A549 (cell line): ENCODE data around the gene TPRG1. TPM values are rescaled to one million over a fixed set of nuclear protein-coding genes. Genes with fewer than 3 reads are reported as not detected.

Source experiments
- ATAC-seq, 2 experiments: fragments of 200-7000 bp in 1 of 2; fragments of >200 bp in 1 of 2; cut with Nextera tagmentation in 1 of 2; cut with Tn5 transposase in 1 of 2; 3 replicates each; pipeline versions ENCODE4 v1.8.0 to v1.9.1; 2018 to 2020; ENCODE audit warnings: mild to moderate bottlenecking in 1 of 2, moderate library complexity in 1 of 2
- CTCF ChIA-PET: fragments of 300-600 bp; sonication (Branson Sonifier 250); formaldehyde crosslinking; extraction: SDS; loops from one replicate; lab custom pipeline; 2021; ENCODE audit warnings: antibody characterized with exemption, inconsistent platforms; lab: Yijun Ruan, JAX
- POLR2A ChIA-PET: fragments of 350-600 bp; formaldehyde crosslinking; extraction: SDS; loops from one replicate; lab custom pipeline; 2021; ENCODE audit warnings: antibody characterized with exemption, inconsistent platforms; lab: Yijun Ruan, JAX
- DNase-seq, 2 experiments: peaks; one replicate each; pipeline versions ENCODE4 v3.0.0 to v3.0.0-alpha.2; 2011 to 2016; ENCODE audit warnings: low read depth in 1 of 2, low spot score in 1 of 2
- FAIRE-seq: peaks from 2 replicates; lab custom pipeline; 2011; peaks lifted over from hg19 to GRCh38; lab: Jason Lieb, UNC
- H3K27ac ChIP-seq, 2 experiments: fragments of >200 bp; sonication (Bioruptor Twin); formaldehyde crosslinking; 3 replicates each; pipeline ENCODE4 v1.5.1; 2016 to 2017
- H3K4me1 ChIP-seq: fragments of >200 bp; sonication (Bioruptor Twin); formaldehyde crosslinking; 3 replicates; pipeline ENCODE4 v1.6.1; 2016
- H3K4me2 ChIP-seq: fragments of >200 bp; sonication (Bioruptor Twin); formaldehyde crosslinking; 3 replicates; pipeline ENCODE4 v1.6.1; 2016
- H3K4me3 ChIP-seq: fragments of >200 bp; sonication (Bioruptor Twin); formaldehyde crosslinking; 3 replicates; pipeline ENCODE4 v1.5.1; 2016
- H3K9me3 ChIP-seq: fragments of >200 bp; sonication (Bioruptor Twin); formaldehyde crosslinking; 3 replicates; pipeline ENCODE4 v1.6.1; 2016
- EHF ChIP-seq: fragments of 250-450 bp; sonication (Bioruptor Pico); IDR thresholded peaks from 2 replicates; pipeline ENCODE4 v1.5.0; 2020; ENCODE audit warnings: mild to moderate bottlenecking
- FOXS1 ChIP-seq: fragments of 250-450 bp; sonication (Bioruptor Pico); IDR thresholded peaks from 2 replicates; pipeline ENCODE4 v1.5.0; 2020; ENCODE audit warnings: mild to moderate bottlenecking, moderate library complexity
- GATA3 ChIP-seq: IDR thresholded peaks from 2 replicates; pipeline ENCODE4 v1.6.1; 2012; ENCODE audit warnings: borderline replicate concordance
- HDAC2 ChIP-seq: fragments of 200-600 bp; sonication (generic); IDR thresholded peaks from 2 replicates; pipeline ENCODE4 v1.6.1; 2016
- HOXA7 ChIP-seq: fragments of 250-450 bp; sonication (Bioruptor Pico); IDR thresholded peaks from 2 replicates; pipeline ENCODE4 v1.5.0; 2020; ENCODE audit warnings: mild to moderate bottlenecking, moderate library complexity
- JUNB ChIP-seq: fragments of >200 bp; sonication (Bioruptor Twin); formaldehyde crosslinking; IDR thresholded peaks from 2 replicates; pipeline ENCODE4 v1.6.1; 2016
- MYC ChIP-seq: IDR thresholded peaks from 2 replicates; pipeline ENCODE4 v1.6.1; 2012; ENCODE audit warnings: mild to moderate bottlenecking, inconsistent platforms, low read length, improper control_type of control experiment, borderline replicate concordance
- RAD21 ChIP-seq, 2 experiments: fragments of >200 bp in 1 of 2; sonication (Bioruptor Twin) in 1 of 2; formaldehyde crosslinking in 1 of 2; IDR thresholded peaks in 1 of 2; conservative IDR thresholded peaks in 1 of 2; 2 replicates in 1 of 2; 3 replicates in 1 of 2; pipeline ENCODE4 v1.6.1; 2012 to 2018; ENCODE audit warnings: inconsistent platforms in 1 of 2
- RARB ChIP-seq: fragments of 250-450 bp; sonication (Bioruptor Pico); IDR thresholded peaks from 2 replicates; pipeline ENCODE4 v1.8.0; 2021; ENCODE audit warnings: mild to moderate bottlenecking, moderate library complexity
- SMC3 ChIP-seq: fragments of >200 bp; sonication (Bioruptor Twin); formaldehyde crosslinking; IDR thresholded peaks from 3 replicates; pipeline ENCODE4 v1.6.1; 2018; ENCODE audit warnings: inconsistent platforms
- TFCP2L1 ChIP-seq: fragments of 250-450 bp; sonication (Bioruptor Pico); IDR thresholded peaks from 2 replicates; pipeline ENCODE4 v1.5.0; 2021; ENCODE audit warnings: mild to moderate bottlenecking
- ZC3H11A ChIP-seq: fragments of 450-650 bp; IDR thresholded peaks from 2 replicates; pipeline ENCODE4 v1.6.1; 2014; ENCODE audit warnings: antibody characterized with exemption, mild to moderate bottlenecking
- ZNF302 ChIP-seq: fragments of 250-450 bp; sonication (Bioruptor Pico); IDR thresholded peaks from 2 replicates; pipeline ENCODE4 v1.9.0; 2021; ENCODE audit warnings: inconsistent platforms, mild to moderate bottlenecking, moderate library complexity
- WGBS: methylation state at CpG from one replicate; pipeline ENCODE4 v1.1.6; 2017; ENCODE audit errors: missing lambda C conversion rate; 5-methylcytosine and 5-hydroxymethylcytosine counted together
- polyA plus RNA-seq, 4 experiments: library from polyadenylated mRNA; depleted of rRNA in 3 of 4; stranded (reverse); fragments of >200 nt; fragmentation: RNase III in 1 of 4; extraction: RNeasy Plus Mini Kit Qiagen cat#74134 plus additional on column Dnase treatment in 1 of 4; gene quantifications; 2 replicates in 3 of 4; 3 replicates in 1 of 4; pipeline ENCODE4 v1.2.3, GENCODE V29; 2011 to 2017
- TF ChIP-seq, protein P1 (sequence below): fragments of >200 bp; sonication (Bioruptor Twin); formaldehyde crosslinking; IDR thresholded peaks from 3 replicates; pipeline ENCODE4 v1.6.1; 2016
- TF ChIP-seq, protein P2 (sequence below): IDR thresholded peaks from 2 replicates; pipeline ENCODE4 v1.6.1; 2012
- TF ChIP-seq, protein P3 (sequence below): fragments of 450-650 bp; IDR thresholded peaks from 2 replicates; pipeline ENCODE4 v1.6.1; 2014; ENCODE audit warnings: antibody characterized with exemption
- TF ChIP-seq, protein P4 (sequence below): fragments of 250-450 bp; sonication (Bioruptor Pico); IDR thresholded peaks from 2 replicates; pipeline ENCODE4 v1.5.0; 2021; ENCODE audit warnings: mild to moderate bottlenecking, moderate library complexity, borderline replicate concordance

The TPRG1 gene
- polyA plus RNA-seq, 2 of the 4 experiments (the other 2 are of a cell fraction): 0.21 to 1.1 TPM

DNA sequence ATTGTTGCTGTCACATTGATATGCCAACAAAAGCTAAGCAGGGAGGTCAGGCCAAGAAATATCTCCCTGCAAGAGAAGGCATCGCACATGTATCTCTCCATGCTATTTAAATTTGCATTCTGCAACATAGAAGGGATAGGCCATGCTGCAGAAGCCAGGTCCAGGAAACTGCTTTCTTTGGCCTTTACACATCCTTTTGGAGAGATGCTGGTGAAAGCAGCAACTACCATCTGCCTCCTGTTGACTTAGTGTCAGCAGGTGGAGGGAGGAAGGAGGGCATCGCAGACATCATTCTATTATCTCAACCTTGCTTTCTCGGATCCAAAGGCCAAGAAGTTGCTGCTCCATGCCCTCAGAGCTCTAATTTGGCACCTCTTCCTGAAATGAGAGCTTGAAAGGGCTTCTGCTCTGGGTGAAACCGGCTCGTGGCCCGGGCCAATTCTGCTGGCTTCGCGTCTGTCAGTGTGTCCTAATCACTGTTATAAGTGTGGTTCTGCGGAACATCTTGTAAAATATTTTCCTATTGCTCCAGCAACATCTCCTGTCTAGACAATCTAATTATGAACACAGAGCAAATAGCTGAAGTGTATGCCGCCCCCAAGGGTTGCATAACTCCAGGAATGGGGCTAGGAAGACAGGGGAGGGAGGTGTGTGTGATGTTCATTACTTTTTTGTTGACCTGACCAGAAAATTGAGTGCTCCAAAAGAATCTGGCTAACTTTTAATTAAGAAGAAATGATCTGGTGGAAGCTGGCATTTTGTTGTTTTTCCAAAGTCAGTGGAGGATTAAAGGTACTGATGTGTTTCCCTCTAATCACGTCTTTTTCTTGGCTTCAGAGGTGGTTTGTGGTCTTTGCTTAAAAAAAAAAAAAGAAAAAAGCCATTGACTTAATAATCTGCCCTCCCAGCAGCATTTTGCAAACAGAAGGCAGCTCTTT, 89.1 kb downstream of the TPRG1 start:
- TF ChIP-seq TFCP2L1 (no peak), ZNF302 (CRISPR knock-in tag) (no peak), SMC3 (no peak), EHF (CRISPR knock-in tag) (no peak), RAD21 (conservative IDR thresholded peaks at IDR 0.05 in 1 of 2, IDR thresholded peaks at IDR 0.05 in 1 of 2) (no peak), ZC3H11A (no peak), RARB (no peak), JUNB (no peak), MYC (no peak)
- TF ChIP-seq, protein P1, sequence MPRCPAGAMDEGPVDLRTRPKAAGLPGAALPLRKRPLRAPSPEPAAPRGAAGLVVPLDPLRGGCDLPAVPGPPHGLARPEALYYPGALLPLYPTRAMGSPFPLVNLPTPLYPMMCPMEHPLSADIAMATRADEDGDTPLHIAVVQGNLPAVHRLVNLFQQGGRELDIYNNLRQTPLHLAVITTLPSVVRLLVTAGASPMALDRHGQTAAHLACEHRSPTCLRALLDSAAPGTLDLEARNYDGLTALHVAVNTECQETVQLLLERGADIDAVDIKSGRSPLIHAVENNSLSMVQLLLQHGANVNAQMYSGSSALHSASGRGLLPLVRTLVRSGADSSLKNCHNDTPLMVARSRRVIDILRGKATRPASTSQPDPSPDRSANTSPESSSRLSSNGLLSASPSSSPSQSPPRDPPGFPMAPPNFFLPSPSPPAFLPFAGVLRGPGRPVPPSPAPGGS: no peak
- TF ChIP-seq, protein P2, sequence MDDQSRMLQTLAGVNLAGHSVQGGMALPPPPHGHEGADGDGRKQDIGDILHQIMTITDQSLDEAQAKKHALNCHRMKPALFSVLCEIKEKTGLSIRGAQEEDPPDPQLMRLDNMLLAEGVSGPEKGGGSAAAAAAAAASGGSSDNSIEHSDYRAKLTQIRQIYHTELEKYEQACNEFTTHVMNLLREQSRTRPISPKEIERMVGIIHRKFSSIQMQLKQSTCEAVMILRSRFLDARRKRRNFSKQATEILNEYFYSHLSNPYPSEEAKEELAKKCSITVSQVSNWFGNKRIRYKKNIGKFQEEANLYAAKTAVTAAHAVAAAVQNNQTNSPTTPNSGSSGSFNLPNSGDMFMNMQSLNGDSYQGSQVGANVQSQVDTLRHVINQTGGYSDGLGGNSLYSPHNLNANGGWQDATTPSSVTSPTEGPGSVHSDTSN: no peak
- TF ChIP-seq, protein P3, sequence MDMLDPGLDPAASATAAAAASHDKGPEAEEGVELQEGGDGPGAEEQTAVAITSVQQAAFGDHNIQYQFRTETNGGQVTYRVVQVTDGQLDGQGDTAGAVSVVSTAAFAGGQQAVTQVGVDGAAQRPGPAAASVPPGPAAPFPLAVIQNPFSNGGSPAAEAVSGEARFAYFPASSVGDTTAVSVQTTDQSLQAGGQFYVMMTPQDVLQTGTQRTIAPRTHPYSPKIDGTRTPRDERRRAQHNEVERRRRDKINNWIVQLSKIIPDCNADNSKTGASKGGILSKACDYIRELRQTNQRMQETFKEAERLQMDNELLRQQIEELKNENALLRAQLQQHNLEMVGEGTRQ: no peak
- 89% methylated on average over 11 of the region's 11 CpGs for WGBS
- no peaks in the 10 kb centered on the region for H3K9me3 ChIP-seq
- ATAC-seq (no peak), FAIRE-seq (no peak), DNase-seq (no peak)
- ChIA-PET CTCF (interaction anchor here (0.8 to 1.1 kb wide), 2 partner anchors 688 to 1522 kb away, joined by 3 to 4 read pairs; no protein-coding TSS in a partner anchor), POLR2A (no interaction called here)
- no peak overlapping the region for H3K27ac ChIP-seq
- no peak overlapping the region for H3K4me3 ChIP-seq
- no peaks in the 10 kb centered on the region for H3K4me1 ChIP-seq
- no peak overlapping the region for H3K4me2 ChIP-seq

DNA sequence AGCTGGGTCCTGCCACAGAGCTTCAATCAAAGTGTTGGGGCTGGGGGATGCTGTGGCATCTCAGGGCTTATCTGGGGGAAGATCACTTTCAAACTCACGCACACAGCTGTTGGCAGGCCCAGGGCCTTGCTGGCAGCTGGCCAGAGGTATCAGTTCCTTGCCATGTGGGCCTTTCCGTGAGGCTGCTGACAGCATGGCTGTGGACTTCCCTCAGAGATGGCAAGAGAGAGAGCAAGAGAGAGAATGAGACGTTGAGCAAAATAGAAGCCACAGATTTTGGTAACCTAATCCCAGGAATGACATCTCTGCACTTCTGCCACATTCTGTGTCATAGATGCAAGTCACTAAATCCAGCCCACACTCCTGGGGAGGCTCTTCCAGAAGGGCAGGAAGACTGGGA, 91.0 kb downstream of the TPRG1 start:
- ATAC-seq (no peak), FAIRE-seq (no peak), DNase-seq (no peak)
- Histone ChIP-seq H3K4me1 (no peaks in the 10 kb centered on the region), H3K27ac (no peak overlapping the region), H3K4me3 (no peak overlapping the region), H3K4me2 (no peak overlapping the region), H3K9me3 (no peaks in the 10 kb centered on the region)
- CTCF ChIA-PET: no interaction called here
- 83% methylated on average over 3 of the region's 3 CpGs for WGBS
- POLR2A ChIA-PET: no interaction called here
- no peak for TF ChIP-seq GATA3
- no peak for TF ChIP-seq HOXA7 (CRISPR knock-in tag)
- TF ChIP-seq, protein P1: no peak
- TF ChIP-seq SMC3: no peak
- TF ChIP-seq FOXS1: no peak
- no peak for TF ChIP-seq HDAC2
- TF ChIP-seq, protein P4, sequence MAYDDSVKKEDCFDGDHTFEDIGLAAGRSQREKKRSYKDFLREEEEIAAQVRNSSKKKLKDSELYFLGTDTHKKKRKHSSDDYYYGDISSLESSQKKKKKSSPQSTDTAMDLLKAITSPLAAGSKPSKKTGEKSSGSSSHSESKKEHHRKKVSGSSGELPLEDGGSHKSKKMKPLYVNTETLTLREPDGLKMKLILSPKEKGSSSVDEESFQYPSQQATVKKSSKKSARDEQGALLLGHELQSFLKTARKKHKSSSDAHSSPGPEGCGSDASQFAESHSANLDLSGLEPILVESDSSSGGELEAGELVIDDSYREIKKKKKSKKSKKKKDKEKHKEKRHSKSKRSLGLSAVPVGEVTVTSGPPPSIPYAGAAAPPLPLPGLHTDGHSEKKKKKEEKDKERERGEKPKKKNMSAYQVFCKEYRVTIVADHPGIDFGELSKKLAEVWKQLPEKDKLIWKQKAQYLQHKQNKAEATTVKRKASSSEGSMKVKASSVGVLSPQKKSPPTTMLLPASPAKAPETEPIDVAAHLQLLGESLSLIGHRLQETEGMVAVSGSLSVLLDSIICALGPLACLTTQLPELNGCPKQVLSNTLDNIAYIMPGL: no peak
